ENCODE results near the gene RNF141. TPM values are rescaled to one million over a fixed set of nuclear protein-coding genes. Genes with fewer than 3 reads are reported as not detected.

The RNF141 gene, protein sequence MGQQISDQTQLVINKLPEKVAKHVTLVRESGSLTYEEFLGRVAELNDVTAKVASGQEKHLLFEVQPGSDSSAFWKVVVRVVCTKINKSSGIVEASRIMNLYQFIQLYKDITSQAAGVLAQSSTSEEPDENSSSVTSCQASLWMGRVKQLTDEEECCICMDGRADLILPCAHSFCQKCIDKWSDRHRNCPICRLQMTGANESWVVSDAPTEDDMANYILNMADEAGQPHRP
- total RNA-seq, result 30.6 and 40.0 TPM in 2 replicates

DNA sequence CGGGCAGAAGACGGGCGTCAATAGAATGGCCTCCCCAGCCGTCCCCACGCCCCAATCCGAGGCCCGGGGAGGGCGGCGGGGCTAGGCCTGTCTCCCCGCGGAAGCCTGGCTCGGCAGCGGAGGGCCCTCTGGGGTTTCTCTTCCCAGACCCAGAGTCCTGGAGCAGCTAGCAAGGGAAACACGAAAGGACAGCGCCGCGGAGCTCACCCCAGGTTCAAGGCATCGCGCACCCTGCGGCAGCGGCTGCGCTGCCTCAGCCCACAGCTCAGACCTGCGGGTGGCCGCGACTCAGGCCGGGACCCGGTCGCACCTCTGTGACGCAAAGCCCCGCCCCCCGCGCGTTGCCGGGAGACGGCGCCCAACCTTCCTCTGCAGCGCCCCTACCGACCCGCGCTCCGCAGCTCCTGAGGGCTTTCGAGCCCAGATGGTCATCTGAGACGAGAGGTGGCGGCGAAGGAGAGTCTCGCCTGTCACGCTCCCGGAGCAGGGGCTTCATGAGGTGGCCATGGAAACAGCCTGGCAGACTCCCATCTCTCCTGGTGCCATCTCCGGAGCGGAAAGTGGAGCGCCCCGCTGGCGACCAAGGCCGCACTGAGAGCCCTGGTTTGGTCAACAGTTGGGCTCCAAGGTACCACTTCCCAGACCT, at the start of gene RNF141:
RNF141 (minus strand) TSS at position 273 of the 646 bp plus-strand sequence. CDS start 7,029 bp downstream, outside the sequence.

DNA sequence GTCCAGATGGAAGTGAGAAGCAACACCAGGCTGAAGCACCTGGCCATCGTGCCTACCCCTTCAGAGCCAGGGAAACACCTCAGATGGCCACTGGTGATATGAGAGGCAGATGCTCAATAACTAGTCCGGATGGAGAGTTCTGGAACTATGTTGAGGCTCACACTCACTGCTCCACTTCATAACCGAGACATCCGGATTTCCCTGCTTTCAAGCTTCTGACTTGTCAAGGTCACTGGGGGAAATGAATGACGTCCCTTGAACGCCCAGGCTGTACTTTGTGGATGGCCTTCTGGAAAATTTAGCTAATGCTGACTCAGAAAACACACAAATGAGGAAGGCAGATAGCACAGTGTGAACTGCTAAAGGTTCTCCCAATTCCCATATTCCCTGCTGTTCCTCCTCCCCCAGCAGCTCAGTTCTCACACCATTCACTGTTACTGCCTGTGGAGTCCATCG, 27.5 kb upstream of the RNF141 start, which contains the start of gene LYVE1:
LYVE1 (minus strand) TSS at position 180 of the 456 bp plus-strand sequence; CDS start at position 47, 133 bp downstream.

Other genes with a start within 250 kb of the RNF141 start
- gene SBF2, start 247.0 kb downstream of the RNF141 start, total RNA-seq, result 74.6 and 110 TPM in 2 replicates
- gene ADM, start 236.1 kb downstream of the RNF141 start, total RNA-seq, result 569 and 1,122 TPM in 2 replicates
- 6.7 and 9.9 TPM in 2 replicates for gene AMPD3, start 85.9 kb downstream of the RNF141 start, total RNA-seq
- gene LYVE1, start 27.5 kb upstream of the RNF141 start, total RNA-seq, result not detected in 2 replicates
- 7.0 and 28.8 TPM in 2 replicates for gene IRAG1, start 152.6 kb upstream of the RNF141 start, total RNA-seq
- 39.7 and 40.7 TPM in 2 replicates for gene CTR9, start 210.1 kb upstream of the RNF141 start, total RNA-seq